Endothelial cell of umbilical vein (primary cell): ENCODE results near the gene KIAA0232. TPM values are rescaled to one million over a fixed set of nuclear protein-coding genes. Genes with fewer than 3 reads are reported as not detected.

Experiments
- BruUV-seq: library from RNA; stranded (reverse); fragments of 400-500 nt; replicated peaks from 2 replicates; lab custom pipeline; 2021; lab: Mats Ljungman, UMichigan
- CTCF ChIA-PET: fragments of 300-600, 350-600 bp; sonication (Branson Sonifier 250); formaldehyde crosslinking; loops from one replicate; lab custom pipeline; 2021; ENCODE audit warnings: antibody characterized with exemption, inconsistent platforms; lab: Charles Lee
- POLR2A ChIA-PET: fragments of 300-600, 350-600 bp; sonication (Branson Sonifier 250); formaldehyde crosslinking; loops from one replicate; lab custom pipeline; 2021; ENCODE audit warnings: antibody characterized with exemption, inconsistent platforms; lab: Charles Lee
- DNase-seq: peaks from one replicate; pipeline ENCODE4 v3.0.0-alpha.2; 2011; ENCODE audit warnings: low read depth, low spot score
- FAIRE-seq: peaks from 2 replicates; lab custom pipeline; 2011; peaks lifted over from hg19 to GRCh38; lab: Jason Lieb, UNC
- H2AFZ ChIP-seq: 2 replicates; pipeline ENCODE4 v1.6.0; 2012; ENCODE audit warnings: low read depth, low read length, control low read depth, inconsistent platforms
- H3K27ac ChIP-seq: 2 replicates; pipeline ENCODE4 v1.5.1; 2011; ENCODE audit warnings: low read depth, mild to moderate bottlenecking, control low read depth, low read length, moderate library complexity; ENCODE audit not compliant: insufficient read depth
- H3K27me3 ChIP-seq, 2 experiments: 2 replicates each; pipeline versions ENCODE4 v1.6.0 to v1.6.1; 2011; ENCODE audit warnings: low read length in 2 of 2, mixed read lengths in 1 of 2; ENCODE audit not compliant: control insufficient read depth in 2 of 2, insufficient read depth in 2 of 2
- H3K36me3 ChIP-seq, 2 experiments: 2 replicates in 1 of 2; 3 replicates in 1 of 2; pipeline ENCODE4 v1.5.1; 2011; ENCODE audit warnings: low read length in 2 of 2, mild to moderate bottlenecking in 1 of 2, moderate library complexity in 1 of 2; ENCODE audit not compliant: control insufficient read depth in 2 of 2, insufficient read depth in 2 of 2; ENCODE audit errors: extremely low read depth in 1 of 2
- H3K4me1 ChIP-seq: 3 replicates; pipeline ENCODE4 v1.5.1; 2011; ENCODE audit warnings: mild to moderate bottlenecking, low read length; ENCODE audit not compliant: control insufficient read depth, insufficient read depth; ENCODE audit errors: extremely low read depth
- H3K4me2 ChIP-seq: 2 replicates; pipeline ENCODE4 v1.6.1; 2011; ENCODE audit warnings: low read length, control low read depth, mixed read lengths; ENCODE audit not compliant: insufficient read depth
- H3K4me3 ChIP-seq, 3 experiments: fragments of 200-600 bp in 1 of 3; sonication (generic), shearing (Covaris generic) in 1 of 3; replicated peaks in 1 of 3; 2 replicates each; pipeline ENCODE4 v1.5.1; 2011 to 2016; ENCODE audit warnings: control low read depth in 3 of 3, low read length in 3 of 3, mild to moderate bottlenecking in 2 of 3, inconsistent platforms in 1 of 3, low read depth in 1 of 3, moderate library complexity in 1 of 3; ENCODE audit not compliant: insufficient read depth in 1 of 3
- H3K79me2 ChIP-seq: 2 replicates; pipeline ENCODE4 v1.6.0; 2012; ENCODE audit warnings: low read length, inconsistent platforms; ENCODE audit not compliant: control insufficient read depth, insufficient read depth
- H3K9ac ChIP-seq: replicated peaks from 2 replicates; pipeline ENCODE3; 2011; ENCODE audit warnings: low read length, control low read depth; ENCODE audit not compliant: insufficient read depth; ENCODE audit errors: extremely low read depth
- H3K9me1 ChIP-seq: replicated peaks from 3 replicates; pipeline ENCODE4 v1.6.0; 2011; ENCODE audit warnings: mild to moderate bottlenecking, low read length; ENCODE audit not compliant: control insufficient read depth, insufficient read depth; ENCODE audit errors: extremely low read depth
- H3K9me3 ChIP-seq: replicated peaks from 2 replicates; pipeline ENCODE4 v1.5.1; 2012; ENCODE audit warnings: low read length, inconsistent platforms; ENCODE audit not compliant: control insufficient read depth, insufficient read depth
- H4K20me1 ChIP-seq: replicated peaks from 2 replicates; pipeline ENCODE3; 2011; ENCODE audit warnings: mild to moderate bottlenecking, low read length; ENCODE audit not compliant: control insufficient read depth, insufficient read depth; ENCODE audit errors: extremely low read depth
- CTCF ChIP-seq, 2 donors: IDR thresholded peaks; 1 replicate in 1 of 2; 2 replicates in 1 of 2; pipeline ENCODE4 v1.5.1; 2011; ENCODE audit warnings: low read length in 2 of 2, mild to moderate bottlenecking in 2 of 2, moderate library complexity in 2 of 2, control low read depth in 1 of 2, inconsistent platforms in 1 of 2, low read depth in 1 of 2; ENCODE audit not compliant: insufficient read depth in 1 of 2; ENCODE audit errors: extremely low read depth in 1 of 2
- EZH2 ChIP-seq: IDR thresholded peaks from 2 replicates; pipeline ENCODE4 v1.6.1; 2012; ENCODE audit warnings: borderline replicate concordance, low read depth, mild to moderate bottlenecking, moderate library complexity, low read length, inconsistent platforms; ENCODE audit not compliant: severe bottlenecking
- FOS ChIP-seq: IDR thresholded peaks from 2 replicates; pipeline ENCODE4 v1.6.1; 2011; ENCODE audit warnings: mild to moderate bottlenecking, low read length, moderate library complexity, borderline replicate concordance; ENCODE audit not compliant: insufficient read depth
- GATA2 ChIP-seq: IDR thresholded peaks from 2 replicates; pipeline ENCODE4 v1.7.0; 2011; ENCODE audit warnings: low read depth, mild to moderate bottlenecking, moderate library complexity, mixed read lengths, low read length; ENCODE audit not compliant: insufficient read length, insufficient read depth
- JUN ChIP-seq: IDR thresholded peaks from 2 replicates; pipeline ENCODE4 v1.6.1; 2011; ENCODE audit warnings: borderline replicate concordance, low read depth; ENCODE audit not compliant: insufficient read length, insufficient read depth
- MAX ChIP-seq: IDR thresholded peaks from 2 replicates; pipeline ENCODE4 v1.6.1; 2011; ENCODE audit not compliant: insufficient read depth, insufficient read length
- MYC ChIP-seq: IDR thresholded peaks from one replicate; pipeline ENCODE4 v1.6.1; 2011; ENCODE audit warnings: mild to moderate bottlenecking, low read depth, low read length
- POLR2A ChIP-seq: IDR thresholded peaks from 2 replicates; pipeline ENCODE4 v1.6.1; 2012; ENCODE audit warnings: low read depth, mild to moderate bottlenecking, control low read depth, low read length
- POLR2AphosphoS5 ChIP-seq: IDR thresholded peaks from 2 replicates; pipeline ENCODE4 v1.6.1; 2012; ENCODE audit warnings: low read depth, mild to moderate bottlenecking, control low read depth, low read length, moderate library complexity; ENCODE audit not compliant: insufficient read depth
- dilution Hi-C: fragments of 300-500 bp; cut with MboI; formaldehyde crosslinking; loops from one replicate; pipeline ENCODE4 v1.15.0; 2019; ENCODE audit warnings: low sequenced_read_pairs; ENCODE audit not compliant: extremely low pct_ligation_motif_present
- intact Hi-C: fragments of 100-400 bp; cut with micrococcal nuclease; formaldehyde crosslinking; loops from one replicate; pipeline ENCODE4 v1.10.0; 2022
- polyA plus RNA-seq, 4 experiments: library from polyadenylated mRNA; depleted of rRNA in 3 of 4; stranded (reverse) in 3 of 4; unstranded in 1 of 4; fragments of >200 nt; gene quantifications; 2 replicates each; pipeline versions ENCODE4 v1.2.1 to v1.2.3, GENCODE V29; 2011 to 2012; ENCODE audit warnings: missing spikeins in 1 of 4
- total RNA-seq: library from RNA; stranded (reverse); gene quantifications from 2 replicates; pipeline ENCODE4 v1.2.3, GENCODE V29; 2021

KIAA0232 gene
- total and polyA plus RNA-seq, 2 donors (not counting 3 experiments of a cell fraction or from before 2014, with no cell fraction given) = 5.3 to 18.4 TPM

DNA sequence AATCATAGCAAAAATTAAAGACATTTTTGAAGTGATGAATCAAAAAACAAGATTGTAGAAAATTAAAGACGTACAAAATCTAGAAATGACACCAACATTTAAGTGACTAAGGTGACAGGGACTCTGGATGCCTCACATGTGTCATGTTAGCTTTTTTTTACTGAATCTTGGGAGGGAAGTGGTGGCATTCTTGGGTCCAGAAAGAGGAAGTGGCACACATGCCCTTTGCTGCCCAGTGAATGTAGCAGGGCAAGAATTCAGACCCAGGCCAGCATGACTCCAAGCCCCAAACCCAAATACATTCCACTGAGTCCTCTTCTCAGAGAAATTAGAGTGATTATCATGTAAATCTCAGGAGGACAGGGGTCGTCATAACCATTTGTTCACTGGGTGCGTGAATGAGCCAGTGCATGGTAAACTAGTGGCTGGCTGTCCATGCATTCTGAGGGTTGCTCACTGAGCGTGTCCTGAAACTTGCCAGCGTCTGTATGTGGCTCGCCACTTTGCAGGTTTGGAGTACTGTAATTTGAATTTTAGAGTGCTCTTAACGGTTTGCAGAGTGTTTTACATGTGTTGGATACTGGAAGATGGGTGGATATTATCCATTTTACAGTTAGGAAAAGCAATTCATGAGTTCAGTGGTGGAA is 71.7 kb downstream of the KIAA0232 start:
- no peaks in the 10 kb centered on the region for H3K9me1 ChIP-seq
- no TSS peak for BruUV-seq

More for the DNA sequence above, 71.7 kb downstream of the KIAA0232 start:
- no peak for DNase-seq
- peaks cover 5 to 12% of the 10 kb centered on the region in 2 experiments for H3K36me3 ChIP-seq
- no peaks in the 10 kb centered on the region for H3K27me3 ChIP-seq
- ChIA-PET CTCF (no interaction called here), POLR2A (no interaction called here)
- H3K4me2 ChIP-seq = no peak overlapping the region
- no peaks in the 10 kb centered on the region for H4K20me1 ChIP-seq
- intact Hi-C loops = no loop called here
- no peaks in the 10 kb centered on the region for H3K9me3 ChIP-seq
- FAIRE-seq = no peak
- dilution Hi-C loops = no loop called here
- TF ChIP-seq CTCF (IDR thresholded peaks at IDR 0.05; ENCODE audit: extremely low read depth in 1 of 2, insufficient read depth in 1 of 2, low read depth in 1 of 2, low read length in 2 of 2) (no peak), EZH2 (no peak), JUN (no peak), MAX (no peak), MYC (no peak), POLR2AphosphoS5 (no peak), GATA2 (no peak), POLR2A (no peak), FOS (no peak)
- no peak overlapping the region for H3K9ac ChIP-seq
- H3K79me2 ChIP-seq = peaks cover 5% of the 10 kb centered on the region
- H3K4me1 ChIP-seq = peaks cover 7% of the 10 kb centered on the region
- no peak overlapping the region for H2AFZ ChIP-seq
- no peak overlapping the region for H3K27ac ChIP-seq
- no peak overlapping the region for H3K4me3 ChIP-seq
